Esophagus (tissue), 2 donors: ENCODE results near the gene NUDT15. TPM values are rescaled to one million over a fixed set of nuclear protein-coding genes. Genes with fewer than 3 reads are reported as not detected.
"Not testable (repeated sequence)": the region's sequence is repeated elsewhere in the genome, so short reads cannot be mapped to it uniquely, and the experiment has no call there.

Experiments
- H3K27ac ChIP-seq, 2 donors: one replicate each; pipeline ENCODE4 v1.5.1; 2013; ENCODE audit warnings: low read depth in 2 of 2, mild to moderate bottlenecking in 2 of 2, inconsistent platforms in 1 of 2, low read length in 1 of 2, moderate library complexity in 1 of 2
- H3K27me3 ChIP-seq, 2 donors: one replicate each; pipeline ENCODE4 v1.6.1; 2013; ENCODE audit warnings: low read length in 2 of 2, control low read depth in 1 of 2, mild to moderate bottlenecking in 1 of 2; ENCODE audit not compliant: insufficient read depth in 2 of 2, control insufficient read depth in 1 of 2
- H3K36me3 ChIP-seq, 2 donors: one replicate each; pipeline ENCODE4 v1.6.1; 2013; ENCODE audit warnings: low read length in 1 of 2; ENCODE audit not compliant: control insufficient read depth in 2 of 2, insufficient read depth in 2 of 2
- H3K4me1 ChIP-seq, 2 donors: one replicate each; pipeline ENCODE4 v1.6.1; 2013; ENCODE audit warnings: low read length in 1 of 2; ENCODE audit not compliant: control insufficient read depth in 2 of 2, insufficient read depth in 2 of 2
- H3K4me3 ChIP-seq, 2 donors: one replicate each; pipeline ENCODE4 v1.5.1; 2013; ENCODE audit warnings: low read length in 2 of 2, mild to moderate bottlenecking in 2 of 2, low read depth in 1 of 2, moderate library complexity in 1 of 2
- H3K9me3 ChIP-seq, 2 donors: one replicate each; pipeline ENCODE4 v1.6.1; 2013; ENCODE audit warnings: mild to moderate bottlenecking in 2 of 2, low read depth in 1 of 2, low read length in 1 of 2, moderate library complexity in 1 of 2; ENCODE audit not compliant: control insufficient read depth in 2 of 2, insufficient read depth in 1 of 2
- WGBS, 2 donors: extraction: QIAGEN DNeasy Blood & Tissue Kit; methylation state at CpG; one replicate each; pipeline ENCODE4 v1.1.7; 2013; 5-methylcytosine and 5-hydroxymethylcytosine counted together
- polyA plus RNA-seq, 2 donors: library from polyadenylated mRNA; stranded (reverse); fragments of 200-250 nt; gene quantifications; one replicate each; pipeline ENCODE4 v1.2.3, GENCODE V29; 2013
- donor health status: healthy with polysubstance abuse.
- donor health status: Bipolar disorder and iron deficiency.

NUDT15 gene
- polyA plus RNA-seq, 2 donors, result 16.8 to 16.9 TPM

DNA sequence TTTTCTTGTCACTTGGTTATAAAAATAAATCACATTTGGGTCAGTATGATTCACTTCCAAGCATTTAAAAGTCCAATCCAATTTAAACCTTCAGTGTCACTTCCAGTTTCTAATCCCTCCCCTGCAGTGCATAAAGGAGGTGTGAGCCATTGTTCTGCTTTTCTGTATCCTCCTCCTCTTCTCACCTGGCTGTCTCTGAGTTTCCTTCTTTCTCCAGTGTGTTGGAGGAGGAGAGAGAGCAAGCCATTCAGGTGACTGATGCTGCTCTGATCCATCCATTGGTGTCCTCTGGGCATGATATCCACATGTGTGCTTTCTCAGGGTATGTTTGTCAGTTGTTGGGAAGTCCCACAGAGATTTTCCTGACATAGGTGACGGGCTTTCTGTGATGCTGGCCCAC, 1.2 kb downstream of the NUDT15 start:
- WGBS, 2 donors, result 88 to 89% methylated on average over 1 of the region's 1 CpG
- Histone ChIP-seq H3K36me3 (peaks cover 4 to 6% of the 10 kb centered on the region in 2 donors), H3K4me3 (no peak overlapping the region), H3K9me3 (no peaks in the 10 kb centered on the region), H3K27ac (peak overlapping the region; percentile 24 to 26), H3K27me3 (no peaks in the 10 kb centered on the region), H3K4me1 (no peaks in the 10 kb centered on the region)

GRCh38 chr13:48040049-48040448, 2.5 kb downstream of the NUDT15 start:
- H3K36me3 ChIP-seq, result peaks cover 6 to 7% of the 10 kb centered on the region in 2 donors
- no peak overlapping the region for H3K27ac ChIP-seq
- no peaks in the 10 kb centered on the region for H3K4me1 ChIP-seq
- H3K4me3 ChIP-seq, result no peak overlapping the region
- H3K27me3 ChIP-seq, result no peaks in the 10 kb centered on the region
- no peaks in the 10 kb centered on the region for H3K9me3 ChIP-seq

DNA sequence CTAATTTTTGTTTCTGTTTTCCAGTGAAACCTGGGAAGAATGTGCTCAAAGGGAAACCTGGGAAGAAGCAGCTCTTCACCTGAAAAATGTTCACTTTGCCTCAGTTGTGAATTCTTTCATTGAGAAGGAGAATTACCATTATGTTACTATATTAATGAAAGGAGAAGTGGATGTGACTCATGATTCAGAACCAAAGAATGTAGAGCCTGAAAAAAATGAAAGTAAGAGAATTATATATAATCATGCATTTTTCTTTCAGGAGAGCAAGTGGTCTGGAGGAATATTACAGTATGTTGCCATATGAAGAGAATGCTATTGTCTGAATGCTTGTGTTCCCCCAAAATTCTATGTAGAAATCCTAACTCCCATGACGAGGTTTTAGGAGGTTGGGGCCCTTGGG, 3.4 kb downstream of the NUDT15 start:
- Histone ChIP-seq H3K27ac (no peak overlapping the region), H3K4me3 (no peak overlapping the region), H3K27me3 (no peaks in the 10 kb centered on the region), H3K4me1 (no peaks in the 10 kb centered on the region), H3K9me3 (no peaks in the 10 kb centered on the region), H3K36me3 (peaks cover 6 to 7% of the 10 kb centered on the region in 2 donors)
- 89 to 96% methylated on average over 1 of the region's 1 CpG for WGBS, 2 donors

GRCh38 chr13:48042894-48043293, 5.4 kb downstream of the NUDT15 start:
- Histone ChIP-seq H3K27ac (no peak overlapping the region), H3K27me3 (no peaks in the 10 kb centered on the region), H3K4me3 (no peak overlapping the region), H3K9me3 (no peaks in the 10 kb centered on the region), H3K36me3 (peaks cover 6 to 7% of the 10 kb centered on the region in 2 donors), H3K4me1 (no peaks in the 10 kb centered on the region)
- 86 to 98% methylated on average over 2 of the region's 2 CpGs for WGBS, 2 donors

- Histone ChIP-seq H3K4me1 (no peaks in the 10 kb centered on the region), H3K27me3 (no peaks in the 10 kb centered on the region), H3K36me3 (peaks cover 6 to 10% of the 10 kb centered on the region in 2 donors), H3K9me3 (no peaks in the 10 kb centered on the region), H3K4me3 (no peak overlapping the region), H3K27ac (no peak overlapping the region)
Observed at GRCh38 chr13:48043789-48044503, 6.4 kb downstream of the NUDT15 start.

DNA sequence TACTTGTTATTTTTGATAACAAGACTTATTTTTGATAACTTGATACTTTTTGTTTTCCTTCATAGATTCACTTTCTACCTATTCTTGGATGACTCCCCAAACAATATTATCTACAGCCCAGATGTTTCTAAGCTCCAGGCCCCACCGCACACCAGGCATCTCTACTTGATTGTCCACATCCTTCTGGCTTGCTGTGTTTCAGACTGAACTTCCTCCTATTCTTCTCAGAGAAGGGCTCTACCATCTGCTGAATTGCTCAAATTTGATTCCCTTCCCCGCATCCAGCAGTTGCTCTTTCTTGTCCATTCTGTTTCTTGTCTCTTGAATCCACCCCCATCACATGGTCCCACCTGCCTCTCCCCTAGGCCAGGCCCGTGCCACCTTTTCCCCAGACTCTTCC, 13.0 kb downstream of the NUDT15 start:
- 90 to 93% methylated on average over 3 of the region's 3 CpGs for WGBS, 2 donors
- Histone ChIP-seq H3K4me3 (no peak overlapping the region), H3K36me3 (peaks cover 6% of the 10 kb centered on the region in 2 donors), H3K4me1 (no peaks in the 10 kb centered on the region), H3K27ac (no peak overlapping the region), H3K27me3 (no peaks in the 10 kb centered on the region), H3K9me3 (no peaks in the 10 kb centered on the region)

GRCh38 chr13:48054601-48055000, 17.1 kb downstream of the NUDT15 start:
- 91 to 93% methylated on average over 6 of the region's 6 CpGs for WGBS, 2 donors
- H3K4me3 ChIP-seq, result no peak overlapping the region
- H3K9me3 ChIP-seq, result no peaks in the 10 kb centered on the region
- H3K27ac ChIP-seq, result no peak overlapping the region
- H3K36me3 ChIP-seq, result peaks cover 3 to 6% of the 10 kb centered on the region in 2 donors
- no peaks in the 10 kb centered on the region for H3K4me1 ChIP-seq
- no peaks in the 10 kb centered on the region for H3K27me3 ChIP-seq

DNA sequence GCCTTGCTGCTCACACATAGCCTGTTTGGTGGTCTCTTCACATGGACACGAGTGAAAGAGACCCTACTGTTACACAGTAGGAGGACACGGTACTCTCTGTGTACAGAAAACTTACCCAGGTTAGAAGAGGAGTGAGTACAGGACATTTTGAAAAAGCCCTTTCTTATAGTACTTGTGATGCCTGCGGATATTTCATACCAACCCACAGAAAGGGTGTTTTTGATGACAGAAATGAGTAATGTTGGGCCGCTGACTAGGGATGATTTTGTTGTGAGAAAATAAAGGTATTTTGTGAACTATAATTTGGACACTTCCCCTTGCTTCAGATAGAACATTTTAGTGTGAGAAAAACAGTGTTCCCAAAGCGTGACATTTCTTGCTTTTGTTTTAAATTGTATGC, 18.2 kb downstream of the NUDT15 start:
- no peak overlapping the region for H3K4me3 ChIP-seq
- H3K27me3 ChIP-seq, result no peaks in the 10 kb centered on the region
- peaks cover 3 to 6% of the 10 kb centered on the region in 2 donors for H3K36me3 ChIP-seq
- 75 to 83% methylated on average over 5 of the region's 5 CpGs for WGBS, 2 donors
- no peak overlapping the region for H3K27ac ChIP-seq
- H3K4me1 ChIP-seq, result no peaks in the 10 kb centered on the region
- no peaks in the 10 kb centered on the region for H3K9me3 ChIP-seq

GRCh38 chr13:48058536-48058935, 21.0 kb downstream of the NUDT15 start:
- not testable (repeated sequence) for H3K27ac ChIP-seq, H3K4me3 ChIP-seq, H3K4me1 ChIP-seq, H3K9me3 ChIP-seq, H3K36me3 ChIP-seq, H3K27me3 ChIP-seq
- WGBS, 2 donors, result 96 to 99% methylated on average over 6 of the region's 6 CpGs

- not testable (repeated sequence) for H3K36me3 ChIP-seq, H3K27ac ChIP-seq, H3K4me3 ChIP-seq, H3K27me3 ChIP-seq, H3K9me3 ChIP-seq, H3K4me1 ChIP-seq
- 54 to 71% methylated on average over 5 of the region's 5 CpGs for WGBS, 2 donors
Observed at GRCh38 chr13:48059951-48060350, 22.4 kb downstream of the NUDT15 start.
